HG03342 (cell line): Measurements from ENCODE around the gene SURF4.
"Not testable (repeated sequence)": the region's sequence is repeated elsewhere in the genome, so short reads cannot be mapped to it uniquely, and the experiment has no call there.

Experiments
- ATAC-seq: cut with Tn5 transposase; IDR thresholded peaks from one replicate; pipeline ENCODE4 v1.9.1; 2021; ENCODE audit warnings: mild to moderate bottlenecking, moderate library complexity; ENCODE audit not compliant: unreplicated experiment

SURF4 gene

DNA sequence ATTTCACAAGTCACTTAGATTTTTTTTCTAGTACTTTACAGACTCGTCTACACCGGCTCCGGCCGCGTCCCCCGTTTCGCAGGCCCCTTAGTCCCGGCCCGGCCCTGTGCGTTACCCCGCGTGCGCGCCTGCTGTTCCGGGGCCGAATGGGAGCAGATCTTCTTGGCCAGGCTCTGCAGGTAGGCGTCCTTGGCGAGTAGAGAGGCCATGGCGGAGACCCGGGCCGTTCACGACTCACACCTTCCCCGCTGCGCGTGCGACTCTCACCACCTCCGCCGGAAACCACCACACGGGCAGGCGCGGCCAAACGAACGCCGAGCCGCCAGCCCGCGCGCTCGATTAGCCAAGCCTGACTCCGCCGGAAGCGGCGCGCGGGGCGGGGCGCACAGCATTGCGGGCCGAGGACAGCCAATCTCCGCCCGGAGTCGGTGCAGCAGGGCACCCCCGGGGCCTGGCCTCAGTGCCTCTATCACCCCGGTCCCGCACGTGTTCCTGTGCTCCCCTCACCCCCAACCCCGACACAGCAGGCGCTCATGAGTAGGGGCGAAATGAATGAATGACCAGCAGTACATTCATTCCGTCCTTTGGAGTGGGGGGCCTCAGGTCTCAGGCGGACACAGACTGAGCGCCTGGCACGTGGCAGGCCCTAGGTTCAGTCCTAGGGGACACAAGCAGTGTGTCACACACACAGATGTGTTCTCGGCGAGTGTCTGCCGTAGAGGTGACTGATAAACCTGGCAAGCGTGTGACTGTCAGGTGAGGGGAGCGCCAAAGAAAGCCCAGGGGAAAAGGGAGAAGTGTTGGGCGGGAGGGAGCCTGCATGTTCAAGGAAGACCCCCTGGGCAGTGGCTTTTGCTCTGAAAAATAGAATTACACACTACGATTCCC, 39.7 kb downstream of the SURF4 start, which contains the start of gene SURF6:
TSS of gene SURF6 (minus strand) at position 265 of the 888 bp plus-strand sequence. CDS start at position 209, 56 bp downstream.
- peak; percentile 89 for ATAC-seq

DNA sequence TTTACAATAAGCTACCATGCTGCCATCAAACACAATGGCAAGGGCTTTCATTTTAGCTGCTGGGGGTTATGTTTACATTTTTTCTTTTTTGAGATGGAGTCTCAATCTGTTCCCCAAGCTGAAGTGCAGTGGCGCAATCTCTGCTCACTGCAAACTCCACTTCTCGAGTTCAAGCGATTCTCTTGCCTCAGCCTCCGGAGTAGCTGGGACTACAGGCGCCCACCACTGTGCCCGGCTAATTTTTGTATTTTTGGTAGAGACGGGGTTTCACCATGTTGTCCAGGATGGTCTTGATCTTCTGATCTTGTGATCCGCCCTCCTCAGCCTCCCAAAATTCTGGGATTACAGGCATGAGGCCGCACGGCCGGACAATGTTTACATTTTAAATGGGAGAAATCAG, 41.0 kb downstream of the SURF4 start:
- ATAC-seq, result not testable (repeated sequence)

DNA sequence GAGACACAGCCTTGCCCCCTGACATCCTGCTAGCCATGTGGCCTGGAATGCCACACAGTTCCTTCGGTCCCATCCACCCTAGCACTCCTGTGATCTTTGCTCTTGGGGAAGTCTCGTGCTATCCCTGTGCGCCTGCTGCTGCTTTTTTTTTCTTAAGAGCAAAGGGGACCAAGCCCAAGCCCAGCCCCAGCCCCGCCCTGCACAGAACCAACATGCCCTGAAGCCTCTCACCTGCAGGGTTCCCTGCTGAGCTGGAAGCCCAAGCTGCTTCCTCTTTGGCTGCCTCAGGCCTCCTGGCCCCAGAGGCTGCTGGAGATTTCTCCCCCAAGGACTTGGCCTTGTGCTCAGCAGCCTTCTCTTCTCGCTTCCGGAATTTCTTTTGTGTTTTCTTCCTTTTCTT, 41.7 kb downstream of the SURF4 start:
- ATAC-seq, result no peak

DNA sequence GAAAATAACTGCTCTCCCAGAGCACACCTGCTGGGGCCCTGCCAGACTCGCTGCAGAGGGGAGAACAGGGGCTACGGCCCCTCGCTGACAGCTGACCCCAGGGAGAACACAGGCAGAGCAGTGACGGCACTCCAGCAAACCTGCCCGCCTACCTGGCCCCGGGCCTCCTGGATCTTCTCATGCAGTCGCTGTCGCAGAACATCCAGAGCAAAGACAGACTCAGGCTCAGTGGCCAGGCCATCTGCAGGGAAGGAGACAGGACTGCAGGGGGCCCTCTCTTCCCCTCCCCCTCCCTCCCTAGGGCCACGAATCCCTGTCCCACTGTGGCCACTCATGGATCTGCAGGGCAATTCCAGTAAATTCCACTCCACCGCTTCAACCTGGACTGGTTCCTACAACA, 42.3 kb downstream of the SURF4 start:
- no peak for ATAC-seq

DNA sequence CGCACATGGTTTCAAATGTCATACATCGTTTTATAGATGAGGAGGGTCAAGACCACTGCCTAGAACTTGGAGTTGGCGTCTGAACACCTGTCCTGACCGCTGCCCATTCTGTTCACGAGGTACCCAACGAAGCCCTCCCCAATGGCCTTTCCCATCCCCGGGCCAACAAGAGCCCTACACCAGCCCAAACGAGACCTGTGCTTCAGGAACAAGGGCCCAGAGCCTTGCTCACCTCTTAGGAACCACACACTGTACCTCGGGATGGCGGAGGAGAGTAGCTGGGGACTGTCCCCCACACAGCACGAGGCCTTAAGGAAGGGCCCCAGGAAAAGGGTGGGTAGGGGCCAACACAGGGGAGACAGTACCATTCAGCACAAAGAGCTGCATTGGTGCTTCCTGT, 42.8 kb downstream of the SURF4 start:
- ATAC-seq, result no peak

DNA sequence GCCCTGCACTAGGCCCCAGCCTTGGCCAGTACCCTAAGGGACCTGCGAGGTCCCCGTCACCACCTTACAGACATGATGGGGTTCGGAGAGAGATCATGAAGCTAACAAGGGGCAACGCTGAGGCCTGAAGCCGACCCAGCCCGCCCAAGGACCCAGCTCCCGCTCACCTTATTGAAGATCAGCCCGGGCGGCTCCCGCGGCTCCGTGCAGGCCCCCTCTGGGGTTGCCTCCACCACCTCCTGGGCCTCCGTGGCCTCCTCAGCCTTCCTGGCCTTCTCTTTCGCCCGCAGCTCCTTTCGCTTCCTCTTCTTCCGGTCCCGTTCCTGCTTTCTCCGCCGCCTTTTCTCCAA, 43.5 kb downstream of the SURF4 start:
- no peak for ATAC-seq

DNA sequence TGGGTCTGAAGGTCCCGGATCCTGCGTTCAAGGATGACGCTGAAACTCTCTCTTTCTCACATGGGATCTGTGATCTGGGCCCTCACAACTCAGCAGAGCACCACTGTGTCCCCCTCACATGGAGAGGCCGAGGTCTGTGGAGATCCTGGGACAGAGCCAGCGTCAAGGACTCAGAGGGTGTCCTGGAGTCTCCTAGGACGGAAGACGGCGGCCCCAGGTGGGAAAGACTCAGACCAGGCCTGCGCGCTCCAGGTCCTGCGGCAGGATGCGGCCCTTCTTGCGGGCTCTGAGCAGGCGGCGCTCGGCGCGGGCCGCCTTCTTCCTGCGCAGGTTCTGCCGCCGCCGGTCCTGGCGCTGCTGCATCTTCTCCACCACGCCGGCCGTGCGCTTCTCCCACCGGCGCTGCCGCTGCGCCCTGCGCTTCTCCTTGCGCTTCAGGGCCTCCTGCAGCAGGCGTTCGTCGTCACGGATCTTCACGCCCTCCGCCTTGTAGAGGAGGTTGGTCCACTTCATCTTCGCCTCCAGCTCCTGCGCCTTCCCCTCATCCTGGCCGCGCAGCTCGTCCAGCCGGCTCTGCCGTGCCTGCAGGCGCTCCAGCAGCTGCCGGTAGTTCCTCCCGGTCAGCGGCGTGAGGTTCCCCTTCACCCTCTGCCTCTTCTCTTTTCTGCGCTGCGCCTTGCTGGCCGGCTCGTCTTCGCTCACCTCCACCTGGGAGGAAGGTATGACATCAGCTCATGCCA, 44.0 kb downstream of the SURF4 start:
- no peak for ATAC-seq

DNA sequence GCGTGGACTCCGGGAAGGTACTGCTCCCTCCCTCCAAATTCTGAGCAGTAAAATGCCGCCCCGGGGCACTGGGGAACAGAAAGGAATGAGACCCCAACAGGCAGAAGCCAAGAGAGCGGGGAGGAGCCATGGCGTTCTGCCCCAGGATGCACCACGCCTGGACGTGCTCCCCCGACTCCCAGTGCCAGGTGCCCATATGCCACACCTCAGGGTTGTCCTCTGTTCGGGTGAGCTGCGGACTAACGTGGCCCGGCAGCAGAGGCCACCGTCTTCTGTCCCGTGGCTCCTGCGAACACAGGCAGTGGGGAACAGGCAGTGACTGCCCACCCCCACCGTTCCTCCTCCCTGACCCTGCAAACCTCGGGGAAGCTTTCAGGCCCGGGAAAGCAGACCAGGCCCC, 44.6 kb downstream of the SURF4 start:
- no peak for ATAC-seq

DNA sequence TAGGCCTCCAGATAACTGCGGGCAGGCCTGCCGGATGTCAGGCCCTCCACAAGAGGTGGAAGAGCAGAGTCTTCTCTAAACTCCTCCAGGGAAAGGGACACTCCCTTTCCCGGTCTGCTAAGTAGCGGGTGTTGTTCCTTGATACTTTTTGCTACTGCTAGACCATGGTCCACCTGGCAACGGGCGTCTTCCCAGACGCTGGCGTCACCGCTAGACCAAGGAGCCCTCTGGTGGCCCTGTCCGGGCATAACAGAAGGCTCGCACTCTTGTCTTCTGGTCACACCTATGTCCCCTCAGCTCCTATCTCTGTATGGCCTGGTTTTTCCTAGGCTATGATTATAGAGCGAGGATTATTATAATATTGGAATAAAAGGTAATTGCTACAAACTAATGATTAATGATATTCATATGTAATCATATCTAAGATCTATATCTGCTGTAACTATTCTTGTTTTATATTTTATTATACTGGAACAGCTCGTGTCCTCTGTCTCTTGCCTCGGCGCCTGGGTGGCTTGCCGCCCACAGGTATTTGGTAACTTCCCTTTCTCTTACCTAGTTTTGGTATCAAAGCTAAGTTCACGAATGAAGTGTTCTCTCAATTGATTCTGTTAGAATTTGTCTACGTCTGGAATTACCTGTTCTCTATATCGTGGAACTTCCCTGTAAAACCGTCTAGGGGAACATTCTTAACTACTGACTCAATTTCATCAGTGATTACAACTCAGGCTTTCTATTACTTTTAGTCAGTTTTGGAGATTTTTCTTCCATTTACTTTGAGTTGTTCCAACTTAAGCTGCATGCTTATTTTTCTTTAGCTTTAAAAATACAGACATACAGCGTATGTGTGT, 46.3 kb downstream of the SURF4 start:
- ATAC-seq, result not testable (repeated sequence)

DNA sequence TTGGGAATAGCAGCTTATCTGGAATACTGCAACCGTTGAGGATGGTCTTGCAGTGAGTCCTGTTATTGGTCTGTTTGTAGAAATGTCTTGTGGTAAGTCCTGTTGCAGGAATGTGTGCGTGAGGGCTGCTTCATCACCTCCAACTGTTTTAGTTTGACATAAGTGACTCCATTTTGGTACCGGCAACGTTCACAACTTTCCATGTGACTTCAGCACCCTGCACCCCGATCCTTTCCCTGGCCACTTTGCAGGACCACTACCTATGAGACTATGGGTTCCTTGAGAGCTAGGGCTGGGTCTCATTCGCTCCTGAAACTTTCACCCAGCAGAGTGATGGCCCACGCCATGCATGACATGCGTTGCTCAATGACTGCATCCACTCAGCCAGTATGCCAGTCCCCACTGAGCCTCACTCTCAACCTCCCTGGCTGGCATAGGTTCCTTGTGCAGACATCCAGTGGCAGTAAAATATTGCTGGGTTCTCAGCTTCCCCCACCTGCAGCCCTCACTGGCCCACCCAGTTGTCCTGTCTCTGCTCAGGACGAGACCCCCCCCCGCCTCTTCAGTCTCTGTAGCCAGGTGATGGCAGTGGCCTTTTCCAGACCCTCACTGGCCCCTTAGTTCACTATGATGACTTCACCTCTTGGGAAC, 47.9 kb downstream of the SURF4 start:
- no peak for ATAC-seq

DNA sequence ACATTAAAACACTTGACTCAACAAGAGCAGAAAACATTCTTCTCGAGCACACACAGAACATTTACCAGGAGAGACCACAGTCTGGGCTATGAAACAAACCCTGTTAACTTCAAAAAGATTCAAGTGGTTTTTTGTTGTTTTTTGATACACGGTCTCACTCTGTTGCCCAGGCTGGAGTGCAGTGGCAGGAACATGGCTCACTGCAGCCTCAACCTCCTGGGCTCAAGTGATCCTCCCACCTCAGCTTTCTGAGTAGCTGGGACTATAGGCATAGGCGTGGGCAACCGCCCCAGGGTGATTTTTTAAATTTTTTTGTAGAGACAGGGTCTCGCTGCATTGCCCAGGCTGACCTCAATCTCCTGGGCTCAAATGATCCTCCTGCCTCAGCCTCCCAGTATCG, 48.8 kb downstream of the SURF4 start:
- ATAC-seq, result not testable (repeated sequence)

DNA sequence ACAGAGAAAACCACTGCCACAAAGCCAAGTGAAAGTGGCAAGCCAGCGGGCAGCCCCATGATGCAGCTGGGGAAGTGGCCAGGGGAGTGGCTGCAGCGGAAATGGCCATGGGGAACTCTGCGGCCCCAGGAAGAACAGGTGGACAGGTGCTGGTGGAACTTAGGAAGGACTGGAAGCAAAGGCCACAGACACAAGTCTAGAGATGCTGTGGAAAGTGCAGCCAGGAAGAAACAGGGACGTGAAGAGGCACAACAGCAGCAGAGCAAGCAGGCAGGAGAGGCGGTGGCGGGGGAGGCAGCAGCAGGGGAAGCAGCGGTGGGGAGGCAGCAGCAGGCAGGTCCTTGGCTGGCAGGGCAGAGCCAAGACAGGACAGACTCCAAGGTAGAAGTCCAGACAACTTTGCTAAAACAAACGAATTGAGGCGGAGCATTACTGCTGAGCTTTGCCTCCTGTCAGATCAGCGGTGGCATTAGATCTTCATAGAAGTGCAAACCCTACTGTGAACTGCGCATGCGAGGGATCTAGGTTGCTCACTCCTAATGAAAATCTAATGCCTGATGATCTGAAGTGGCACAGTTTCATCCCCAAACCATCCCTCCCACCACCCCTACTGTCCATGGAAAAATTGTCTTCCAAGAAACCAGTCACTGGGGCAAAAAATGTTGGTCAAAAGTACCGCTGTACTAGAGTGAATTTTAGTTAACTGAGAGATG, 51.7 kb downstream of the SURF4 start:
- ATAC-seq, result no peak

DNA sequence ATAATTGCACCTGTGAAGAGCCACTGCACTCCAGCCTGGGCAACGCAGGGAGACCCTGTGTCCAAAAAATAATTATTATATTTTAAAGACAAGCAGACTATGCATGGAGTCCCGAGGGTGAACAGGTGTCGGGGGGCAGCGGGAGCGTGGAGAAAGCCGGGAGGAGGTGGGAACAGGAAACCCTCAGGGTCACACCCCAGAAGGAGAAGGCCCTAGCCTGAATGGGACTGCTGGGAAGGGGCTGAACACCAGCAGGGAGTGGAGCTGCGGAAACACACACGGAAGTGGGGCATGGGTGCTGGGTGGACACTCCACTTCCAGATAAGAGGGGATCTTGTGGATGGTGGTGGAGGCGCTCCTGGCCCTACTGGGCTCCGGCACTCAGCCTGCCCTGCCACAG, 52.6 kb downstream of the SURF4 start:
- ATAC-seq, result no peak

DNA sequence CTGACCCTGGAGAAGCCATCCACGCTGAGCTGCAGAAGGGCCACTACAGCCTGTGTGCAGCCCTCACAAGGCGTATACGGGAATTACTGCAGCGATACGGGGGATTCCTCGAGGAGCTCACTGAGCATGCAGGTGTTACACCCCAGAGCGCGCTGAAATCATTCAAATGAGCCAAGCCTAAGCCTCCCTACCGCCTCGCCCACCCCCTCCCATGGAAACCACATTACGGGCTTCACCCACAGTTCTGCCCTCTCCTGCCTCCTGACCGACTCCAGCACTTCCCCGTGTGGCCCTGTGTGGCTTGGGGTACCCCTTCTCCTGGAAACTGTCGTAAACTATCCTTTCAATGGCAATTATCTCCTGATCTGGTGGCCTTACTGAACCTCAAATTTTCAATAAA, 53.2 kb downstream of the SURF4 start:
- no peak for ATAC-seq

DNA sequence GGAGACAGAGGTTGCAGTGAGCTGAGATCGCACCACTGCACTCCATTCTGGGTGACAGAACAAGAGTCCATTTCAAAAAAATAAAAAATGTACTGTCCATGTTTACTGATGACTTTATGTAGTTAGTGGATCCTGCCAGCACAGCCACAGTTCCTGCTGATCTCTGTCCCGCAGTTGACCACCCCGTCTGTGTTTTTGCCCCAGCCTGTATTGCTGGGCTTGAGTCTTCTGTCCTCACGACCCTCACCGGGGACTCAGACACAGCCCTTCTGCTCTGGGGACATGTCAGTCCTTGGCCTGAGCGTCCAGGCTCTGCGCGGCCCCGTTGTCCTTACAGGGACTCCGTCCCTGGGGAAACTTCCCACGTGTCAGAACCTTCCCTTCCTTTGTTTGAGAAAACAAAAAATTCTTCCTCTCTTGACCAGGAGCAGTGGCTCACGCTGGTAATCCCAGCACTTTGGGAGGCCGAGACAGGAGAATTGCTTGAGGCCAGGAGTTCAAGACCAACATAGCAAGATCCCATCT, 54.4 kb downstream of the SURF4 start:
- ATAC-seq, result no peak

DNA sequence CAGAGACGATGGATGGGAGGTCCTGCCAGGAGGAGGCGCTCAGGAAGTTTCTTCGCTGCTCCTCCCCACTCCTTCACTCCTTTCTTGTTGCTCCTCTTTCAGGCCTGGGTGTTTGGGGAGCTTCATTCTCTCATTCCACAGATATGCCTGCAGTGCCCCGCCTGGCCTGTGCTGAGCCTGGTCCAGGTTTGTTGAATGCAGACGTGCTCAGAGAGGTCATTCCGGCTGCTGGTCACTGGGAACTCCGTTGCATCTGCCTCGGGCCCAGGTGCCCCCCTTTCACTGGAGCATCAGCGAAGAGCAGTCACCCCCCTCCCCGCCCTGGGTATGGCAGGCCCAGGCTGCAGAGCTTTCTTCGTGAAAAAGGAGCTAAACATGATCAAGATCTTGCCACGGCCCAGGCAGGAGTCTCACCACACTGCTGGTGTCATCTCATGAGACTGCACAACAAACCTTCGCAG, 55.4 kb downstream of the SURF4 start:
- ATAC-seq, result no peak

DNA sequence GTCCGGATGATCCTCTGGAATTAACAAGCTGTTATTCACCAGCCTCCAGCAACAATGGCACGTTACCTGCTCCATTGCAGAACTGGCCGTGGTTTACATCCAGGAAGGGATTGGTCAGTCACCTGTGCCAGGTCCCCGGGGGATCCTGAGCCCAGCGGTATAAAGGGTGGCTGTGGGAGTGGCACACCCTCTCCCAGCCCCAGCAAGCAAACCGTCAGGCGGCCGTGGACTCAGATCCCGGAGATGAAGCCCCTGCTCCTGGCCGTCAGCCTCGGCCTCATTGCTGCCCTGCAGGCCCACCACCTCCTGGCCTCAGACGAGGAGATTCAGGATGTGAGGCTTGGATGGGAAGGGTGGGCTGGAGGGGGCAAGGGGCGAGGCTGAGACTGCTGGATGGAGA, 58.3 kb downstream of the SURF4 start:
- ATAC-seq, result not testable (repeated sequence)

DNA sequence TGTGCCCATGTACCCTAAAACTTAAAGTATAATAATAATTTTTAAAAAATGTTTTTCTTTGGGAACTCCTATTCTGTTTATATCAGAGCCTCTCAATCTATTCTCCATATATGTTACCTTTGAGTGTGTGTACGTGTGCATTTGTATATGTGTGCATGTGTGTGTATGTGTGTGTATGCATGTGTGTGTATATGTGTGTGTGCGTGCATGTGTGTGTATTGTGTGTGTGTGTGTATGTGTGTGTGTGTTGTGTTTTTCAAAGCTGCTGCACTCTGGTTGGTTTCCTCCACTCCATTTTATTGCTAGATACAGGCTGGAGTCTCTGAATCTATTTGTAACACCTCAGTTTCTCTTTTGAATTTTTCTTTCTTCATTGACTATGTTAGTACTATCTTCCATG, 59.9 kb downstream of the SURF4 start:
- no peak for ATAC-seq
